C4-2B (cell line): Measurements from ENCODE around the gene CPD.

Source experiments
- ZFX ChIP-seq: fragments of 450-650 bp; IDR thresholded peaks from 2 replicates; pipeline ENCODE4 v1.6.1; 2017
- TF ChIP-seq, protein P1 (sequence below): fragments of 450-650 bp; conservative IDR thresholded peaks from 2 replicates; pipeline ENCODE4 v1.5.1; 2017; ENCODE audit warnings: mild to moderate bottlenecking

DNA sequence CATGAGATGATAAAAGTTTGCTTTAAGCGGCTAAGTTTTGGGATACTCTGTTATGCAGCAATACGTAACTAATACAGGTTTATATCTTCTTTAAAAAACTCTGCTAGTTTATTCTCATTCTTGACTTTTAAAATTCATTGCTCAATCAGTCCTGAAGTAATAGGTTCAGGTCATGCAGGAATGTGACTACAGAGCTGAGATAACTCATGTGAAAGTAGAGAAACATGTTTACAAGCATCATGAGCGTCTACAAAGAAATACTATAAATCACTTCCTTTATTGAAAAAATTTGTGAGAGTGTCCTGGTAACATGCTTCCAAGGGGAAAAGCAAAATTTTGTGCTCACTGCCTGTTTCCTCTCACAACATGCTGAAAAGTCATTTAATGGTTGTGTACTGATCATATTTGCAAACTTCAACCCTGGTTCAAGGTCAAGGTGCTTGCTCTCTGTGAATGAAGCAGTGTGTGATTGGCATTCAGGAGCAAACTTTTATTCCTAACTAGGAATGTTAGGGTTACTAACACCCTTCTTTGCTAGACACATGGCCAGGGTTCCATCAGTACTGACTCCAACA, 32.4 kb upstream of the CPD start:
- TF ChIP-seq, protein P1, sequence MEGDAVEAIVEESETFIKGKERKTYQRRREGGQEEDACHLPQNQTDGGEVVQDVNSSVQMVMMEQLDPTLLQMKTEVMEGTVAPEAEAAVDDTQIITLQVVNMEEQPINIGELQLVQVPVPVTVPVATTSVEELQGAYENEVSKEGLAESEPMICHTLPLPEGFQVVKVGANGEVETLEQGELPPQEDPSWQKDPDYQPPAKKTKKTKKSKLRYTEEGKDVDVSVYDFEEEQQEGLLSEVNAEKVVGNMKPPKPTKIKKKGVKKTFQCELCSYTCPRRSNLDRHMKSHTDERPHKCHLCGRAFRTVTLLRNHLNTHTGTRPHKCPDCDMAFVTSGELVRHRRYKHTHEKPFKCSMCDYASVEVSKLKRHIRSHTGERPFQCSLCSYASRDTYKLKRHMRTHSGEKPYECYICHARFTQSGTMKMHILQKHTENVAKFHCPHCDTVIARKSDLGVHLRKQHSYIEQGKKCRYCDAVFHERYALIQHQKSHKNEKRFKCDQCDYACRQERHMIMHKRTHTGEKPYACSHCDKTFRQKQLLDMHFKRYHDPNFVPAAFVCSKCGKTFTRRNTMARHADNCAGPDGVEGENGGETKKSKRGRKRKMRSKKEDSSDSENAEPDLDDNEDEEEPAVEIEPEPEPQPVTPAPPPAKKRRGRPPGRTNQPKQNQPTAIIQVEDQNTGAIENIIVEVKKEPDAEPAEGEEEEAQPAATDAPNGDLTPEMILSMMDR, result no peak
- no peak for TF ChIP-seq ZFX
